Chondrocyte (in vitro differentiated cells): ENCODE measurements around the gene CAB39. TPM values are rescaled to one million over a fixed set of nuclear protein-coding genes. Genes with fewer than 3 reads are reported as not detected.

Experiments
- DNase-seq: peaks from one replicate; pipeline ENCODE4 v3.0.0; 2021; ENCODE audit warnings: mixed read lengths, low spot score
- H3K27ac Mint-ChIP-seq: one replicate; pipeline ENCODE4 v1.8.0; 2021; ENCODE audit warnings: mild to moderate bottlenecking, moderate library complexity, mixed read lengths; ENCODE audit not compliant: unreplicated experiment
- H3K27me3 Mint-ChIP-seq: 2 replicates; pipeline ENCODE4 v1.8.0; 2021; ENCODE audit warnings: low read depth, mixed read lengths
- H3K36me3 Mint-ChIP-seq: 2 replicates; pipeline ENCODE4 v1.8.0; 2021; ENCODE audit warnings: low read depth, mixed read lengths
- H3K4me1 Mint-ChIP-seq: 2 replicates; pipeline ENCODE4 v1.8.0; 2021; ENCODE audit warnings: low read depth, mild to moderate bottlenecking, mixed read lengths
- H3K4me3 Mint-ChIP-seq: one replicate; pipeline ENCODE4 v1.8.0; 2021; ENCODE audit warnings: mild to moderate bottlenecking, moderate library complexity, mixed read lengths; ENCODE audit not compliant: unreplicated experiment
- H3K9me3 Mint-ChIP-seq: 2 replicates; pipeline ENCODE4 v1.8.0; 2021; ENCODE audit warnings: low read depth, mixed read lengths
- CTCF ChIP-seq: fragments of 200-600 bp; sonication (generic); IDR thresholded peaks from 2 replicates; pipeline ENCODE4 v1.5.0; 2021; ENCODE audit warnings: antibody characterized with exemption, mild to moderate bottlenecking, moderate library complexity
- total RNA-seq: library from RNA; stranded (reverse); gene quantifications from 3 replicates; pipeline ENCODE4 v1.2.1, GENCODE V29; 2021

Gene CAB39
- total RNA-seq, 1 donor from 2014 or later = 33.4 TPM

GRCh38 chr2:230821991-230822520, 109.4 kb downstream of the CAB39 start:
- no peaks in the 10 kb centered on the region for H3K9me3 Mint-ChIP-seq

GRCh38 chr2:230823264-230823964, 110.8 kb downstream of the CAB39 start:
- no peak for TF ChIP-seq CTCF
- Mint-ChIP-seq H3K36me3 (peaks cover 6% of the 10 kb centered on the region), H3K27ac (no peak overlapping the region), H3K27me3 (peaks cover 6% of the 10 kb centered on the region), H3K4me1 (peaks cover 5% of the 10 kb centered on the region), H3K4me3 (no peak overlapping the region), H3K9me3 (no peaks in the 10 kb centered on the region)
- no peak for DNase-seq

More at GRCh38 chr2:230821991-230822520, 109.4 kb downstream of the CAB39 start:
- no peak for DNase-seq
- Mint-ChIP-seq H3K27me3 (peaks cover 6% of the 10 kb centered on the region), H3K36me3 (peaks cover 10% of the 10 kb centered on the region), H3K27ac (no peak overlapping the region), H3K4me1 (peaks cover 5% of the 10 kb centered on the region), H3K4me3 (no peak overlapping the region)
- no peak for TF ChIP-seq CTCF

GRCh38 chr2:230824406-230824978, 111.8 kb downstream of the CAB39 start:
- Mint-ChIP-seq H3K36me3 (no peaks in the 10 kb centered on the region), H3K27ac (no peak overlapping the region), H3K4me3 (no peak overlapping the region), H3K27me3 (peaks cover 6% of the 10 kb centered on the region), H3K4me1 (peaks cover 5% of the 10 kb centered on the region), H3K9me3 (no peaks in the 10 kb centered on the region)
- DNase-seq = no peak
- peak; percentile 91 for TF ChIP-seq CTCF

GRCh38 chr2:230825354-230825753, 112.7 kb downstream of the CAB39 start:
- Mint-ChIP-seq H3K36me3 (peaks cover 1% of the 10 kb centered on the region), H3K4me3 (no peak overlapping the region), H3K27me3 (peaks cover 7% of the 10 kb centered on the region), H3K4me1 (peaks cover 5% of the 10 kb centered on the region), H3K27ac (no peak overlapping the region), H3K9me3 (peaks cover 3% of the 10 kb centered on the region)
- no peak for DNase-seq
- TF ChIP-seq CTCF = no peak

GRCh38 chr2:230827774-230828271, 115.2 kb downstream of the CAB39 start:
- peaks cover 2% of the 10 kb centered on the region for H3K36me3 Mint-ChIP-seq
- TF ChIP-seq CTCF = no peak
- H3K27me3 Mint-ChIP-seq = peaks cover 25% of the 10 kb centered on the region
- H3K4me3 Mint-ChIP-seq = no peak overlapping the region
- H3K9me3 Mint-ChIP-seq = peaks cover 4% of the 10 kb centered on the region
- DNase-seq = no peak
- peaks cover 5% of the 10 kb centered on the region for H3K4me1 Mint-ChIP-seq
- H3K27ac Mint-ChIP-seq = no peak overlapping the region
